Peyer's patch (tissue), 4 donors: Measurements from ENCODE around the gene PHAX. TPM values are rescaled to one million over a fixed set of nuclear protein-coding genes. Genes with fewer than 3 reads are reported as not detected.

Experiments
- DNase-seq, 3 donors: peaks; one replicate each; pipeline ENCODE4 v3.0.0-alpha.2; 2017 to 2019
- H3K27ac ChIP-seq, 4 donors: fragments of 200-600 bp; sonication (generic); one replicate each; pipeline ENCODE4 v1.5.1; 2016 to 2019
- H3K27me3 ChIP-seq, 2 donors: fragments of 200-600 bp; sonication (generic); one replicate each; pipeline ENCODE4 v1.5.1; 2019
- H3K36me3 ChIP-seq, 3 donors: fragments of 200-600 bp; sonication (generic); one replicate each; pipeline ENCODE4 v1.5.1; 2016 to 2019
- H3K4me1 ChIP-seq, 4 donors: fragments of 200-600 bp; sonication (generic); one replicate each; pipeline ENCODE4 v1.5.1; 2016 to 2019
- H3K4me3 ChIP-seq, 4 donors: fragments of 200-600 bp; sonication (generic); 1 replicate in 3 of 4; 2 replicates in 1 of 4; pipeline ENCODE4 v1.5.1; 2016 to 2019; ENCODE audit warnings: mild to moderate bottlenecking in 1 of 4
- H3K9me3 ChIP-seq, 4 donors: fragments of 200-600 bp; sonication (generic); one replicate each; pipeline ENCODE4 v1.5.1; 2016 to 2019; ENCODE audit warnings: mild to moderate bottlenecking in 1 of 4
- CTCF ChIP-seq, 6 experiments: fragments of 450-650 bp in 4 of 6; fragments of 200-600 bp in 2 of 6; sonication (generic) in 1 of 6; IDR thresholded peaks; one replicate each; pipeline ENCODE4 v1.5.1; 2017 to 2019; ENCODE audit warnings: antibody characterized with exemption in 6 of 6, mild to moderate bottlenecking in 3 of 6, moderate library complexity in 1 of 6
- POLR2A ChIP-seq, 2 donors: fragments of 450-650 bp; IDR thresholded peaks; one replicate each; pipeline ENCODE4 v1.5.1; 2017; ENCODE audit warnings: antibody characterized with exemption in 2 of 2, mild to moderate bottlenecking in 2 of 2, moderate library complexity in 2 of 2
- total RNA-seq, 4 donors: library from RNA; depleted of rRNA; stranded (reverse); fragments of >200 nt; gene quantifications; one replicate each; pipeline ENCODE4 v1.1.0, GENCODE V29; 2016

Gene PHAX
- total RNA-seq, 4 donors from 2014 or later: 25.6 to 31.4 (median 27.4) TPM

- Histone ChIP-seq H3K27me3 (no peaks in the 10 kb centered on the region), H3K4me1 (no peaks in the 10 kb centered on the region), H3K4me3 (no peak overlapping the region), H3K36me3 (peaks cover 0 to 25% (median 0%) of the 10 kb centered on the region in 3 donors), H3K27ac (no peak overlapping the region), H3K9me3 (no peaks in the 10 kb centered on the region)
- DNase-seq: no peak
- TF ChIP-seq POLR2A (IDR thresholded peaks at IDR 0.05) (no peak), CTCF (IDR thresholded peaks at IDR 0.05) (no peak)
Measured at GRCh38 chr5:126628102-126628501, 27.4 kb downstream of the PHAX start.

GRCh38 chr5:126631920-126632319 lies 31.2 kb downstream of the PHAX start:
- Histone ChIP-seq H3K36me3 (no peaks in the 10 kb centered on the region), H3K27me3 (no peaks in the 10 kb centered on the region), H3K9me3 (no peaks in the 10 kb centered on the region), H3K4me3 (no peak overlapping the region), H3K4me1 (no peaks in the 10 kb centered on the region), H3K27ac (no peak overlapping the region)
- no peak for DNase-seq
- TF ChIP-seq POLR2A (IDR thresholded peaks at IDR 0.05) (no peak), CTCF (IDR thresholded peaks at IDR 0.05) (no peak)

GRCh38 chr5:126633552-126633951 lies 32.8 kb downstream of the PHAX start:
- Histone ChIP-seq H3K27me3 (no peaks in the 10 kb centered on the region), H3K4me1 (no peaks in the 10 kb centered on the region), H3K4me3 (no peak overlapping the region), H3K36me3 (no peaks in the 10 kb centered on the region), H3K9me3 (no peaks in the 10 kb centered on the region), H3K27ac (no peak overlapping the region)
- DNase-seq: no peak
- TF ChIP-seq CTCF (IDR thresholded peaks at IDR 0.05) (no peak), POLR2A (IDR thresholded peaks at IDR 0.05) (no peak)

GRCh38 chr5:126635585-126635984 lies 34.8 kb downstream of the PHAX start:
- Histone ChIP-seq H3K4me3 (no peak overlapping the region), H3K4me1 (no peaks in the 10 kb centered on the region), H3K36me3 (no peaks in the 10 kb centered on the region), H3K27ac (no peak overlapping the region), H3K9me3 (no peaks in the 10 kb centered on the region), H3K27me3 (no peaks in the 10 kb centered on the region)
- no peak for TF ChIP-seq POLR2A (IDR thresholded peaks at IDR 0.05)
- no peak for TF ChIP-seq CTCF (IDR thresholded peaks at IDR 0.05)
- no peak for DNase-seq

GRCh38 chr5:126636956-126637355 lies 36.2 kb downstream of the PHAX start:
- Histone ChIP-seq H3K9me3 (no peaks in the 10 kb centered on the region), H3K4me3 (no peak overlapping the region), H3K27ac (no peak overlapping the region), H3K27me3 (no peaks in the 10 kb centered on the region), H3K4me1 (no peaks in the 10 kb centered on the region), H3K36me3 (no peaks in the 10 kb centered on the region)
- TF ChIP-seq CTCF (IDR thresholded peaks at IDR 0.05): no peak
- no peak for TF ChIP-seq POLR2A (IDR thresholded peaks at IDR 0.05)
- no peak for DNase-seq

GRCh38 chr5:126640866-126641265 lies 40.1 kb downstream of the PHAX start:
- Histone ChIP-seq H3K27ac (no peak overlapping the region), H3K9me3 (no peaks in the 10 kb centered on the region), H3K4me3 (no peak overlapping the region), H3K36me3 (no peaks in the 10 kb centered on the region), H3K4me1 (no peaks in the 10 kb centered on the region), H3K27me3 (no peaks in the 10 kb centered on the region)
- TF ChIP-seq POLR2A (IDR thresholded peaks at IDR 0.05): no peak
- no peak for TF ChIP-seq CTCF (IDR thresholded peaks at IDR 0.05)
- no peak for DNase-seq
